Esophagus (tissue), 2 donors: ENCODE data around the gene FGR. TPM values are rescaled to one million over a fixed set of nuclear protein-coding genes. Genes with fewer than 3 reads are reported as not detected.

Experiments used
- H3K27ac ChIP-seq, 2 donors: one replicate each; pipeline ENCODE4 v1.5.1; 2013; ENCODE audit warnings: low read depth in 2 of 2, mild to moderate bottlenecking in 2 of 2, inconsistent platforms in 1 of 2, low read length in 1 of 2, moderate library complexity in 1 of 2
- H3K27me3 ChIP-seq, 2 donors: one replicate each; pipeline ENCODE4 v1.6.1; 2013; ENCODE audit warnings: low read length in 2 of 2, control low read depth in 1 of 2, mild to moderate bottlenecking in 1 of 2; ENCODE audit not compliant: insufficient read depth in 2 of 2, control insufficient read depth in 1 of 2
- H3K36me3 ChIP-seq, 2 donors: one replicate each; pipeline ENCODE4 v1.6.1; 2013; ENCODE audit warnings: low read length in 1 of 2; ENCODE audit not compliant: control insufficient read depth in 2 of 2, insufficient read depth in 2 of 2
- H3K4me1 ChIP-seq, 2 donors: one replicate each; pipeline ENCODE4 v1.6.1; 2013; ENCODE audit warnings: low read length in 1 of 2; ENCODE audit not compliant: control insufficient read depth in 2 of 2, insufficient read depth in 2 of 2
- H3K4me3 ChIP-seq, 2 donors: one replicate each; pipeline ENCODE4 v1.5.1; 2013; ENCODE audit warnings: low read length in 2 of 2, mild to moderate bottlenecking in 2 of 2, low read depth in 1 of 2, moderate library complexity in 1 of 2
- H3K9me3 ChIP-seq, 2 donors: one replicate each; pipeline ENCODE4 v1.6.1; 2013; ENCODE audit warnings: mild to moderate bottlenecking in 2 of 2, low read depth in 1 of 2, low read length in 1 of 2, moderate library complexity in 1 of 2; ENCODE audit not compliant: control insufficient read depth in 2 of 2, insufficient read depth in 1 of 2
- WGBS, 2 donors: extraction: QIAGEN DNeasy Blood & Tissue Kit; methylation state at CpG; one replicate each; pipeline ENCODE4 v1.1.7; 2013; 5-methylcytosine and 5-hydroxymethylcytosine counted together
- polyA plus RNA-seq, 2 donors: library from polyadenylated mRNA; stranded (reverse); fragments of 200-250 nt; gene quantifications; one replicate each; pipeline ENCODE4 v1.2.3, GENCODE V29; 2013
- donor health status: healthy with polysubstance abuse.
- donor health status: Bipolar disorder and iron deficiency.

Gene FGR
- polyA plus RNA-seq, 2 donors, result 3.4 to 3.6 TPM

DNA sequence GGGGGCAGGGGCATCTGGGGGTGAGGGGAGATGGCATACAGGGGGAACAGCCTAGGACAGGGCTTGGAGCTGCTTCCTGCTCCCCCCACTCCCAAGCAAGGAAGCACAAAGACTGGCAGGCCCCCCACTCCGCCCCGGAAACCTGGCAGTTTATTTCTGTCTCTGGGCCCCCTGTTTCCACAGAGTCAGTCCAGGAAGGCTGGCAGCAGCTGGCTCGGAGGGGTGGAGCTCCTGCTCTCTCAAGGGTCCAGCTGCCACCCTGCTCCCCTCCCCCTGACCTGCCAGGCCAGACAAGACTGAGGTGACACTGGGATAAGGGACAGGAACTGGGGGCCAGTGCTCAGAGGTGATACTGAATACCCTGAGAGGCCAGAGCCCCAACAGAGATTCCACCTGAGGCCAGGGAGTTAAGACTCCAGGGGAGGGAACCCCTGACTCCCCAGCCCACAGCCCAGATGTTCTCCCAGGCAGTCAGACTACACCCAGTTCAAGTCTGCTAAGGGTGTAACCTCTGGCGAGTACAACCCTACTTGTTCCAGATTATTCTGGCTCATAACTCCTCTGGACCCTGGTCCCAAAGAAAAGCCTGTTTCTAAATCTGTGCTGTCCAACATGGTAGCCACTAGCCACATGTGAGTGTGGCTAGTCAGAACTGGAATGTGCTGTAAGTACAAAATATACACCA is 57.3 kb downstream of the FGR start:
- Histone ChIP-seq H3K4me3 (no peak overlapping the region), H3K36me3 (peaks cover 0 to 6% of the 10 kb centered on the region in 2 donors), H3K27ac (peak overlapping the region; percentile 45 to 94), H3K27me3 (no peaks in the 10 kb centered on the region), H3K9me3 (no peaks in the 10 kb centered on the region), H3K4me1 (peaks cover 18 to 54% of the 10 kb centered on the region in 2 donors)
- WGBS, 2 donors, result 45 to 68% methylated on average over 4 of the region's 4 CpGs

- WGBS, 2 donors, result 55 to 62% methylated on average over 7 of the region's 7 CpGs
- peaks cover 0 to 4% of the 10 kb centered on the region in 2 donors for H3K36me3 ChIP-seq
- H3K27me3 ChIP-seq, result no peaks in the 10 kb centered on the region
- peak overlapping the region; percentile 89 to 94 for H3K27ac ChIP-seq
- peaks cover 21 to 60% of the 10 kb centered on the region in 2 donors for H3K4me1 ChIP-seq
- H3K4me3 ChIP-seq, result no peak overlapping the region
- no peaks in the 10 kb centered on the region for H3K9me3 ChIP-seq
Observed at GRCh38 chr1:27576806-27577227, 58.2 kb downstream of the FGR start.

DNA sequence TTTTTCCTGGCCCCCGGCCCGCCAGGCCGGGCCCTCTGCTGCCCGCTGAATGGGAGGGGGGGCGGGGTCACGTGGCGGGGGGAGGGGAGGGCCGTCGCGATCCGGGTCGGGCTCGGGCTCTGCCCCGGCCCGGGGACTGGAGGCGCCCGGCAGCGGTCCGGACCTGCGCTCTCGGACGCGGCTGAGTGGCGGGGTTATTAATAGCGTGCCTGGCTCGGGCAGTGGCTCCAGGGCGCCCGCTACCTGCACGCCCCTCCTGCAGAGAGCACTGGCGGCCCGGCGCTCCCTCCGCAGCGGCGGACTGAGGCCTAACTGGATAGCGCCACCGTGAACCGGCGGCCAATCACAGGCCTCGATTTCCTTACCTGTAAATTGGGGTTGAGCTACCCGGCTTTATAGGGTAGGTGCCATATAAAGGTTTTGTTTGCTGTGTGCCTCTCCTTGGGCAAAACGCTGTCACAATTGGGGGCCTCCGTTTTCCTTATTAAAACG is 59.1 kb downstream of the FGR start:
- Histone ChIP-seq H3K27me3 (no peaks in the 10 kb centered on the region), H3K36me3 (peaks cover 0 to 4% of the 10 kb centered on the region in 2 donors), H3K4me1 (peaks cover 25 to 64% of the 10 kb centered on the region in 2 donors), H3K27ac (peak overlapping the region; percentile 89 to 94), H3K4me3 (peak overlapping the region; percentile 20 to 37), H3K9me3 (no peaks in the 10 kb centered on the region)
- 5 to 6% methylated on average over 39 to 44 of the region's 44 CpGs for WGBS, 2 donors

DNA sequence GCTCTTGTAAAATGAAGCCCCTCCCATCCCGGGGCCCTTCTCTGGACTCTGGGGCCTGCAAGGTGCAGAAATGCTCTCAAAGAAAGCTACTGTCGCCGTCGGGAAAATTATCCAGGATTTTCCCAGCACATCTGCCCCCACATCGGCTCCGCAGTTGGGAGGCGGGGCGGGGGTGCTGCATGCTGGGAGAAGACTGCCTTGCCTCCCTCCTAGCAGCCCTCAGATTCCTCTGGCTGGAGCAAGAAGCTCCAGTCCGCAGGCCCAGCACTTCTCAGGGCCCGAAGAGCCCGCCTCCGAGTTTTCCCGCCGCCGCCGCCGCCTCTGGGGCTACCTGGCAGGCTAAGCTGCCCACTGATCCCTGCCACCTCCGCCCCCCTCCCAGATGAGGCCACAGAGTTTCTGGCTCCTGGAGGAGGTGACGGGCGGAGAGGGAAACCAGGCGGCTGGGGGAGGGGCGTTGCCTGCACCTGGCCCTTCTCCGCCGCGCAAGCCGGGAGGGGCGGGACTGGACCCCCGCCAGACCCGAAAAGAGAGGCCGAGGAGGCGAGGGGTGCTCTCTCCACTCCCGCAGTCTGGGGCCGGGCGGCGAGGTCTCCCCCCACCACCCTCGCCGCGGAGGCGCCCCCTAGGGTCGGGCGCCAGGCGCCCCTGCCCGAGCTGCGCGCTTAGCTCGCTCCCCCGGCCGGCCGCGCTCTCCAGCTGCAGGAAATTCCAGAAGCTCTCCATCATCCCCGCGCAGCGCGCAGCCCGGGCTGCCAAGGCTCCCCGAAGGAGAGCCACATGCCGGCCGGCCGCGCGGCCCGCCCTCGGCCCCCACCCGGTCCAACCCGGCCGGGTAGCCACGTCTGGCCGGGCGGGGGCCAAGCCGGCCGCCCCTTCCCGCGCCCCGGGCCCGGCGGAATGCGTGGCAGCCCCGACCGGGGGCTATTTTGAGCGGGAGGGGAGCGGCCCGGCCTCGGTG is 59.8 kb downstream of the FGR start:
- Histone ChIP-seq H3K36me3 (peaks cover 0 to 4% of the 10 kb centered on the region in 2 donors), H3K27me3 (no peaks in the 10 kb centered on the region), H3K27ac (peak overlapping the region; percentile 89 to 94), H3K4me3 (peak overlapping the region; percentile 13 to 37), H3K9me3 (no peaks in the 10 kb centered on the region), H3K4me1 (peaks cover 28 to 70% of the 10 kb centered on the region in 2 donors)
- 8 to 11% methylated on average over 47 to 83 of the region's 83 CpGs for WGBS, 2 donors

- no peak overlapping the region for H3K4me3 ChIP-seq
Observed at GRCh38 chr1:27574001-27574781, 60.8 kb downstream of the FGR start.

DNA sequence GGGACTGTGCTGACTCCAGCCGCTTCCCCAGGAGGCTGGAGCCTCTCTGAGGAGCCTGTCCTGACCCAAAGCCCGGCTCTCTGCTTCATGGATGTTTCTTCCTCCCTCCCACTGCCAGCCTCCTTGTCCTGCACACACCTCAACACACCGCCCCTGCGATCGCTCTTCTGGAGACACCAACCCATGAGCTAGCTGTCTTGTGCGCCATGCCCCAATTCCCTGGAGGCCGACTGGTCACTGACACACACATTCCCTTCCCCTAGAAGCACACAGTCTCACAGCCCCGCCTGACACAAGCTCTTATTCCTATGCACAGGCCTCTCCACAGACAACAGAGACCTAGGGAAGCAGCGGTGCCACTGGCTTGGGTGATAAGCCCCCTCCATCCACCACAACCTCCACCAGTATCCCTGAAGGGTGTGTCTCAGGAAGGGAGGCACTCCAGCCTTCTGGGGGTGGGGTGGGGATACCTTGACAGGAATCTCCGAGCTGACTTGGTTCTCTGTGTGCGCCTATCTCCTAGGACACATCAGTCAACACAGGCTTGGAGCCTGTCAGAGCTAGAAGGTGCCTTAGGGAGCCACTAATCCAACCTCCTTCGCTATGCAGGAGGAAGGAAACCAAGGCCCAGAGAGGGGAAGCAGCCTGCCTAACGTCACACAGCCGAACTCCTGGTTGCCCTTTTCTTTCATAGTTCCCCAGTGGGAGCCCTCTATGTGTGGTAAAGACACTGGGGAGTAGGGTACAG is 62.1 kb downstream of the FGR start:
- 47 to 58% methylated on average over 14 of the region's 14 CpGs for WGBS, 2 donors
- Histone ChIP-seq H3K36me3 (peaks cover 0 to 4% of the 10 kb centered on the region in 2 donors), H3K9me3 (no peaks in the 10 kb centered on the region), H3K4me1 (peaks cover 30 to 77% of the 10 kb centered on the region in 2 donors), H3K27ac (peak overlapping the region; percentile 93 to 94), H3K4me3 (no peak overlapping the region), H3K27me3 (no peaks in the 10 kb centered on the region)

More at GRCh38 chr1:27574001-27574781, 60.8 kb downstream of the FGR start:
- peaks cover 28 to 74% of the 10 kb centered on the region in 2 donors for H3K4me1 ChIP-seq
- 56 to 57% methylated on average over 8 of the region's 8 CpGs for WGBS, 2 donors
- peaks cover 0 to 4% of the 10 kb centered on the region in 2 donors for H3K36me3 ChIP-seq
- no peaks in the 10 kb centered on the region for H3K9me3 ChIP-seq
- no peaks in the 10 kb centered on the region for H3K27me3 ChIP-seq
- H3K27ac ChIP-seq, result peak overlapping the region; percentile 89 to 94

GRCh38 chr1:27572019-27572678 is 62.8 kb downstream of the FGR start:
- Histone ChIP-seq H3K9me3 (no peaks in the 10 kb centered on the region), H3K4me1 (peaks cover 28 to 79% of the 10 kb centered on the region in 2 donors), H3K27ac (peak overlapping the region; percentile 93 to 94), H3K36me3 (peaks cover 0 to 6% of the 10 kb centered on the region in 2 donors), H3K27me3 (no peaks in the 10 kb centered on the region), H3K4me3 (no peak overlapping the region)
- 21 to 22% methylated on average over 9 of the region's 9 CpGs for WGBS, 2 donors

- H3K36me3 ChIP-seq, result peaks cover 0 to 6% of the 10 kb centered on the region in 2 donors
- H3K27ac ChIP-seq, result peak overlapping the region; percentile 93 to 94
- WGBS, 2 donors, result 19 to 25% methylated on average over 18 of the region's 18 CpGs
- H3K4me3 ChIP-seq, result no peak overlapping the region
- no peaks in the 10 kb centered on the region for H3K9me3 ChIP-seq
- peaks cover 29 to 80% of the 10 kb centered on the region in 2 donors for H3K4me1 ChIP-seq
- H3K27me3 ChIP-seq, result no peaks in the 10 kb centered on the region
Observed at GRCh38 chr1:27571439-27572018, 63.5 kb downstream of the FGR start.
